HL-60/S4 (cell line): ENCODE measurements around the gene CCR8.
"Not testable (repeated sequence)": the region's sequence is repeated elsewhere in the genome, so short reads cannot be mapped to it uniquely, and the experiment has no call there.

Source experiments
- in situ Hi-C: fragments of 300-500 bp; cut with MboI; formaldehyde crosslinking; loops from 2 replicates; pipeline ENCODE4 v1.14.3; 2022; ENCODE audit warnings: low sequenced_read_pairs

The CCR8 gene

GRCh38 chr3:39299279-39299678, 30.2 kb upstream of the CCR8 start:
- in situ Hi-C loops: loop anchor here (25.0 kb wide), 1 partner anchor 212 kb away; no protein-coding TSS in a partner anchor

DNA sequence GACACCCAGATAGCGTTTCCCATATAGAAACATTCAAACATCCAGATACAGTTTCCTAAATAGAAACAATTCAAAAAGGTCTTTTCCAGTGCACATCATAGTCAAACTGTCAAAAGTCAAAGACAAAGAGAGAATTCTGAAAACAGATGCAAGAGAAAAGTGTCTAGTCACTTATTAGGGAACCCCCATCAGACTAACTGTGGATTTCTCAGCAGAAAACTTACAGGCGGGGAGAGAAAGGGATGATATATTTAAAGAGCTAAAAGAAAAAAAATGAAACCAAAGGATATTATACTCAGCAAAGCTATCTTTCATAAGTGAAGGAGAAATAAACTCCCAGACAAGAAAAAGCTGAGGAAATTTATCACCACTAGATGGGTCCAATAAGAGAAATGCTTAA, 27.3 kb upstream of the CCR8 start:
- in situ Hi-C loops: no loop called here

DNA sequence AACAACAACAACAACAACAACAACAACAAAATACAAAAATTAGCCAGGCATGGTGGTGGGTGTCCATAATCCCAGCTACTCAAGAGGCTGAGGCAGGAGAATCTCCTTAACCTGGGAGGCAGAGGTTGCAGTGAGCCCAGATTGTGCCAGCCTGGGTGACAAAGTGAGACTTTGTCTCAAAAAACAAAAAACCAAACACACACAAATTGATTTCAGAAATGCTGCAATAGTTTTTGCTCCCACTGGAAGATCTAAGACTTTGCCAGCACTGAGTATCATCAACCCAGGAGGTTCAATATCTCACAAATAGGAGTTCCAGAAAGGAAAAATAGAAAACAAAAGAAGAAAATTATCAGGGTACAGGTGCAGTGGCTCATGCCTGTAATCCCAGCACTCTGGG, 16.2 kb upstream of the CCR8 start:
- in situ Hi-C loops: no loop called here

GRCh38 chr3:39315420-39315819, 14.1 kb upstream of the CCR8 start:
- in situ Hi-C loops: no loop called here

DNA sequence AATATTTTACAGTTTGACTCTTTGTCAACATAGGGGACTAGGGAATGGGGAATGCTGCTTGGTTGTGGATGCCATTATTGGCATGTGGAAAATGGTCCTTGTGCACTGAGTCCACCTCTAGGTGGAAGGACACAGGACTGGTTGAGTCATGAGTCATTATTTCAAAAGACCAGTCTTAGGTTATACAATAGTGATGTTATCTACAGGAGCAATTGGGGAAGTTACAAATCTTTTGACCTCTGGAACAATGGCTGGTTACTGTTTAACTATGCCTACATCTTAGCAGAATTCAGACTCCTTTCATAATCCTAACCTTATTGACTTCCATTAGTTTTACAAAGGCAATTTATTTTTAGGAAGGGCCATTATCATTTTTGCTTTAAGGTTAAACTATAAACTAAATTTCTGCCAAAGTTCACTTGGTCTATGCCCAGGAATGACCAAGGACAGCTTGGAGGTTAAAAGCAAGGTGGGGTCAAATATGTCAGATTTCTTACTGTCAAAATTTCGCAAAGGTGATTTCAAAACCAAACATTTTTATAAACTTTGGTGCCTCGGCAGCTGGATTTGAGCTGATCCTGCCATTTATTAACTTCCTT, 11.8 kb upstream of the CCR8 start:
- in situ Hi-C loops: no loop called here

DNA sequence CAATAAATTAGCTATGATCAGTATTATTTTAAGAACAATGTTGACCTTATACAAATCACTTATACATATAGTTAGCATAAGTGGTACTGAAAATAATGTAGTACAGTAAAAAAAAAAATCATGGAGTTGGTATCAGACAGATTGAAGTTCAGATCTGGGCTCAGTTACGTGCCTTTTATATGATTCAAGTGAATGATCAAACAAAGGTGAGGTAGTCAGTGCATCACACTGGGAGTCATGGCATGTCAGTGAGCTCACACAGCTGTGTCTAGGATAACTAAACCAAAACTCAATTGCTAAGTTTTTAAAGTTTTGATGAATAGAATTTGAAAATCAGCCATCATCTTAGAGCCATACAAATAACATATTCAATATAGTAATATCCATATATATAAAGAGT, 11.2 kb upstream of the CCR8 start:
- in situ Hi-C loops: no loop called here

DNA sequence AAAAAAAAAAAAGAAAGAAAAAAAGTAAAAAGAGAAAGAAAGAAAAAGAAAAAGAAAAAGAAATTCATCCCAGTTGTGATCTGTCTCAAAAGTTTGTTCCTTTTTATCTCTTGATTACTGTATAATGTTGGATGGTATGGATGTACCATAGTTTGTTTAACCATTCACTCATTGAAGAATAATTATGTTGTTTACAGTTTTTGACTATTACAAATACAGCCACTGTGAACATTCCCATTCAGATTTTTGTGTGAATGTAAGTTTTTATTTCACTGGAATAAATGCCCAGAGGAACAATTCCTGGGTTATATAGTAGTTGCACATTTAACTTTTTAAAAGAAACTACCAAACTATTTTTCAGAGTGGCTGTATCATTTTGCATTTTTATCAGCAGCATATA, 10.3 kb upstream of the CCR8 start:
- in situ Hi-C loops: no loop called here

- in situ Hi-C loops: not testable (repeated sequence)
Observed at GRCh38 chr3:39321574-39321983, 7.9 kb upstream of the CCR8 start.

GRCh38 chr3:39322209-39322715, 7.2 kb upstream of the CCR8 start:
- in situ Hi-C loops: not testable (repeated sequence)

DNA sequence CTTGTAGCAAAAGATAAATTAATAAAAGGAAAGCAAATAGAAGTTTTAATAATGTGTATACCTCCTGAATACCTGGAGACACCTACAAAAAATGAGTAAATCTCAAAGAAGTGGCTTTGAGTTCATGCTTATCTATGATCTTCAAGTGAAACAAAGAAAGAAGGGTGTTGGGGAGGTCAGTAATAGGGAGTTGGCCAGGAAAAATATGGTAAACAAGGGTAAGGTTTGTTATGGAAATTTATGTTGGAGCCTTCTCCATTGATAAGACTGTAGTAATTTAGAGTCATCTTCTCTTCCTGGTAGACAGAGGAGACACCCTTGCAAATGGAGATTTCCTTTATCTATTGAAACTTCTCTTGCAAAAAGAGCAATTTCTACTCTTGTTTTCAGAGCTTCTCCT, 6.6 kb upstream of the CCR8 start:
- in situ Hi-C loops: no loop called here

GRCh38 chr3:39323494-39323893, 6.0 kb upstream of the CCR8 start:
- in situ Hi-C loops: no loop called here

DNA sequence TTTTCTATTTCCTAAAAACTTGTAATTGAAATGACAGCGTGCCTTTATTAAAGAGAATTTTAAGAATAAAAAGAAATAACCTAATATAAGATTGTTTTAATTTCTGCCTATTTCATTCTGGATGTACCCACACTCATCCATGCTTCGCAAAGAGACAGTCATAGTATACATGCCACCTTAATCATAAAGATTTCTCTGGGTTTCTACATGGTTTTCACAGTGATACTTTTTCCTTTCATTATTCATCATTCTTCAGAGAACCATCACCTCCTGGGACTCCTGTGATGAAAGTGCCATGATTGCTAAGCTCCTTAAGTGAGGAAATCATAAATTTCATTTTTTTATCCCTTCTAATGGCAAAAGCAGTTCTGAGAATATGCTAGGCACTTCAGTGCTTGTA, 4.3 kb upstream of the CCR8 start:
- in situ Hi-C loops: no loop called here

DNA sequence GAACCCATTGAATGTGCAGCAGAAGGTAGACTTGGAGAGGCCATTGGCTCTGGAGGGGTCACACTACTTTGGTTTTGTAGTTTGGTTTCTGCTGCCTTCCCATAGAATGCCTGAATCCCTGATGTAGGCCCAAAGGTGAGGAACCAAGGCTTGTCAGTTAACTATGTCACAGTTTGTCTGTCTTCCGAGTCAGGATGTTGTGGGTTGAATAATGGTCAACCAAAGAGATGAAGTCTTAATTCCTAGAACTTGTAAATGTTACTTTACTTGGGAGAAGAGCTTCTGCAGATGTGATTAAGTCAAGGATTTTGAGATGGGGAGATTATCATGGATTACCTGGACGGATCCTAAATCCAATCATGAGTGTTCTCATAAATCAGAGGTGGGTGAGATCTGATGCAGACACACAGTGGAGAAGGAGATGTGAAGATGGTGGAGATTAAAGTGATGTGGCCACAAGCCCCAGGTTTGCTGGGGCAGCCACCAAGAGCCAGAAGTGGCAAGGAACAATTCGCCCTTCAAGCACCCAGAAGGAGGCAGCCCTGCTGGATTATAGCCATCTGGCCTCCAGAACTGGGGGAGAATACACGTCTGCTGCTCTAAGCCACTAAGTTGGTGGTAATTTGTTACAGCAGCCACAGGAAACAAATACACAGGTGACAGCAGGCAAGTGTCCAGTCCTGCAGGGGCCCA, 2.3 kb upstream of the CCR8 start:
- in situ Hi-C loops: no loop called here

DNA sequence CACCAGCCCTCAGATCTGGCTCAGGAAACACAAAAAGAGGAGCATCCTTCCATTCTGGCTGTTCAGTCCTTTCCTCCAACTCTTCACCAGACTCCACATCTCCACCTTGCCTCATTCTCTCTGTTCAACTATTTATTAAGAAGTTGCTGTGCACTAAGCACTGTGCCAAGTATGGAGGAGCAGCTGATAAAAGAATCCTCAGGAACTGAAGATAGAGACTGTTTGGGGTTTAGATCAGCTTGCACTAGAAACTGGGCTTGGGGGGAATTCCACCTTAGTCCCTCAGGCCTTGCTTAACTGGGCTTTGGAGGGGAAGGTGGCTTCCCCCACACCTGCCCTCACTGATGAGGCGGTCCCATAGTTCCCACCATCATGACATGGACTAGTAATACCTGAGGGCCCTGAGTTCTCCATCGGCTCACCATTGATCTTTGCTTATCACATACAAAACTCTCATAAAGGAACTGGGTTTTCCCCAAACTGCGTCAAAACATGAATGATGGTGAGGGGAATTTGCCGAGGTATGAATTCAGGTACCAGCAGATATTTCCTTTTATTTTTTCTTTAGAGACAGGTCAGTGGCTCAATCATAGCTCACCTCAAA, 1.7 kb upstream of the CCR8 start:
- in situ Hi-C loops: no loop called here

DNA sequence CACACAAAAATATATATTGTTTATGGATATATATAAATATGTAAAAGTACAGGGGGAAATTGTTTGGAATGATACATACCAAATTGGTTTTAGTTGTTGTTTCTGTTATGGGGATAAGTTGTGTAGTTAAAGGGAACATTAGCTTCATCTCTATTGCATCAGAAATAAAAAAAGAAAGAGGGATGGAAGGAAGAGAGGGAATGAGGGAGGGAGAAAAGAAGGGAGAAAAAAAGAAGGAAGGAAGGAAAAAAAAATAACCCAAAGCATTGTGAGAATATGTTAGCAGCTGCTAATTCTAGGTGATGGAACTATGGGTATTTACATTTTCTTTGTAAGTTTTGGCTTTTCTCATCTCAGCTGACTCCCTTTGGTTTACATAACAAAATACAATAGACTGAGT, 1.3 kb downstream of the CCR8 start:
- in situ Hi-C loops: no loop called here

DNA sequence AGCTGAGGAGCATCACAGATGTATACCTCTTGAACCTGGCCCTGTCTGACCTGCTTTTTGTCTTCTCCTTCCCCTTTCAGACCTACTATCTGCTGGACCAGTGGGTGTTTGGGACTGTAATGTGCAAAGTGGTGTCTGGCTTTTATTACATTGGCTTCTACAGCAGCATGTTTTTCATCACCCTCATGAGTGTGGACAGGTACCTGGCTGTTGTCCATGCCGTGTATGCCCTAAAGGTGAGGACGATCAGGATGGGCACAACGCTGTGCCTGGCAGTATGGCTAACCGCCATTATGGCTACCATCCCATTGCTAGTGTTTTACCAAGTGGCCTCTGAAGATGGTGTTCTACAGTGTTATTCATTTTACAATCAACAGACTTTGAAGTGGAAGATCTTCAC, 3.0 kb downstream of the CCR8 start:
- in situ Hi-C loops: no loop called here

DNA sequence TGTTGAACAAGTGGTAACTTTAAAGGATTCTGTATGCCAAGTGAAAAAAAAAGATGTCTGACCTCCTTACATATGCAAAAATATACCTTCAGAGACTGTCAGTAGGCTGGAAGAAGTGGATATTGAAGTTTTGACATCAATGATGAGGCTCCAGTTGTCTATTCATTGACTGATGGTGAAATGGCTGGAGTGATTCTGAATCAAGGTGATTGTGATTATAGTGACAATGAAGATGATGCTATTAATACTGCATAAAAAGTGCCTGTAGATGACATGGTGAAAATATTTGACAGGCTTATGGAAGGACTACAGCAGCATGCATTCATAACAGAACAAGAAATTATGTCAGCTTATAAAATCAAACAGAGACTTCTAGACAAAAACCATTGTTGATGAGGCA, 4.1 kb downstream of the CCR8 start:
- in situ Hi-C loops: no loop called here

- in situ Hi-C loops: no loop called here
Observed at GRCh38 chr3:39334205-39334604, 4.7 kb downstream of the CCR8 start.

- in situ Hi-C loops: no loop called here
Observed at GRCh38 chr3:39338201-39338600, 8.7 kb downstream of the CCR8 start.

DNA sequence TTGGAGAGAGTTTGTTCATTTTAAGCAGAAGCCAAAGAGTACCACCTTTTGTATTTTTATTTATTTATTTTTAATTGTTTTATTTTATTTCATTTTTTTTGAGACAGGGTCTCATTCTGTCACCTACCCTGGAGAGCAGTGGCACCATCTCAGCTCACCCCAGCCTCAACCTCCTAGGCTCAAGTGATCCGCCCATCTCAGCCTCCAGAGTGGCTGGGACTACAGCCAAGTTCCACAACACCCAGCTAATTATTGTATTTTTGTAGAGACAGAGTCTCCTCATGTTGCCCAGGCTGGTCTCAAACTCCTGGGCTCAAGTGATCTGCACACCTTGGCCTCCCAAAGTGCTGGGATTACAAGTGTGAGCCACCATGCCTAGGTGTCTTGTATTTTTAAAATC, 9.6 kb downstream of the CCR8 start:
- in situ Hi-C loops: no loop called here

DNA sequence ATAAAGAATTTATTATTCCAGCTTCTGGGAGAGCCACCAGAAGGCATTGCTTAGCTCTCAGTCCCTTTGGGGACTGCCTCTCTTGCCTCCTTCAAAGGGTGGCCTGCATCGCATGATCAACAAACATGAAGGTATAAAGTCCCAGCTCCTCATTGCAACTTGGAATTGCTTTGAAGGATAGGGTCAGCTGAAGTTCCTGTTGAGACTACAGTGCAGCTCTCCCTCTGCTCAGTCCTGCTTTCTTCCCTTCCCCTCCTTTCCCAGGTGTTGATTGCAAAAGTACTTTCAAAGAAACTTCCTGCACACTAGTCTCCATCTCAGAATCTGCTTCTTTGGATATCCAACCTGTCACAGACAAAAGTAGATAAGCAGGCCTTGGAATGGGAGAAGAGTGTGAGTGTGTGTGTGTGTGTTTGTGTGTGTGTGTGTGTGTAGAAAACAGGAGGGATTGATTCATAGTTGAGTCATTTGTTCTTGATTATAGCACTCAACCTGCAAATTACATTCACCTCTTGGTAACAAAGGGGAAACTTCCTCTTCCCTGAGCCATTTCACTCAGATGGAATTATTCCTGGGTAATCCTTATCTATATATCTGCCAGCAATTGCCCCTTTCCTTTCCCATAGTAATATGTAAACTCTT, 13.7 kb downstream of the CCR8 start:
- in situ Hi-C loops: no loop called here

DNA sequence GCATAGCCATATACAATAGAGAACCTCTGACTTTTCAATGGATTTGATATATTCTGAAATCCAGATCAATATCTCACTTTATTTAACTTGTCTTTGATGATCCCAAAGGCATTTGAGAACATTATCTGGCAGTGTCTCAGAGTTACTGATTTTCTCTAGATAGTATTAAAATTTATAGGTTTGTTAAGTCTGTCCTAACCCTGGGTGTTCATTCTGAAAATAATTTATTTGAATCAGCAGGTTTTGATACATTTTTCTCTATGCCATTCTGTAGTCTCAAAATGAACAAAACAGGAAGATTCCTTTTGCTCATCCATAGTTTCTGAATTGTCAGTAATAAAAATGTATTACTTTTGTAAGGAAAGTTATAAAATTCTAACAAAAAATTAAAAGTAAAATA, 14.3 kb downstream of the CCR8 start:
- in situ Hi-C loops: no loop called here
